Stimulated activated naive CD4-positive, alpha-beta T cell (primary cell): Measurements from ENCODE around the gene BNIP5.
"Not testable (repeated sequence)": the region's sequence is repeated elsewhere in the genome, so short reads cannot be mapped to it uniquely, and the experiment has no call there.

ENCODE experiments used
- DNase-seq, 6 experiments: peaks; one replicate each; lab custom pipeline; 2025; lab: John Stamatoyannopoulos, UW

BNIP5 gene

GRCh38 chr6:36367743-36368142 lies 31.1 kb upstream of the BNIP5 start:
- DNase-seq = no peak

- DNase-seq = no peak
These were observed 28.2 kb upstream of the BNIP5 start for GRCh38 chr6:36364669-36365479.

GRCh38 chr6:36364061-36364635 lies 27.5 kb upstream of the BNIP5 start:
- not testable (repeated sequence) for DNase-seq

- DNase-seq = not testable (repeated sequence)
These were observed 26.7 kb upstream of the BNIP5 start for GRCh38 chr6:36363371-36363752.

GRCh38 chr6:36362551-36363370 lies 26.1 kb upstream of the BNIP5 start:
- no peak for DNase-seq

GRCh38 chr6:36361071-36361470 lies 24.4 kb upstream of the BNIP5 start:
- DNase-seq = no peak

GRCh38 chr6:36360241-36361054 lies 23.8 kb upstream of the BNIP5 start:
- DNase-seq = peak; percentile 32 to 73 (median 52)

DNA sequence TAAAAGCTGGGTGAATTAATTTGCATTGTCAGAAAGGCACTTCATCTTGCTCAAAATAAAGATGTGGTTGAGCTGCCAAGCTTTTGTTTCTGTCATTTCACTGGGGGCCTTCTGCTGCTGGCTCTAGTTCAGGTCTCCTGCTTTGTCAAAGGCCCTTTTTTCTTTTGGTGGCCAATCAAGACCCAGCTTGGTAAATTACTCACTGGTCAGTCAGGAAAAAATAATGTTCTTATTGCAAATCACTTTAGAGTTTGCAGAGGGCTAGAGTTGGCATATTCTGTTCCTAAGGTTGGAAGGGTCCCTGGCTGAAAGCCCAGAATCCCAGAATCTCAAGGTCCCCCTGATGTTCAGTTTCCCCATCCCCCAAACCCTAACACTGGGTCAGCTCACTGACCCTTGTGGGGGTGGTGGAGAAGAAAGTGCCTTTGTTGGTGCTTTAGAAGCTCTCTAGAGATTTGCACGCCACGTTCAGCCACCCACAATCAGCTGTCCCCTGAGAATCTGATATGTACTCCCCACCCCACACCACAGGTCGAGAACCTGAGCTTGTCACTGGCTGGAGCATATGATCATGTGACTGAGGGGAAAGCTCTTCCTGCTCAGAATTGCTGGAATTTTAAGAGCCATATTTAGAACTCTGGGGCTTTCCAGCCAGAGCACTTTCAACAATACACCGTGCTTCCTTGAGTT lies 21.7 kb upstream of the BNIP5 start:
- no peak for DNase-seq

DNA sequence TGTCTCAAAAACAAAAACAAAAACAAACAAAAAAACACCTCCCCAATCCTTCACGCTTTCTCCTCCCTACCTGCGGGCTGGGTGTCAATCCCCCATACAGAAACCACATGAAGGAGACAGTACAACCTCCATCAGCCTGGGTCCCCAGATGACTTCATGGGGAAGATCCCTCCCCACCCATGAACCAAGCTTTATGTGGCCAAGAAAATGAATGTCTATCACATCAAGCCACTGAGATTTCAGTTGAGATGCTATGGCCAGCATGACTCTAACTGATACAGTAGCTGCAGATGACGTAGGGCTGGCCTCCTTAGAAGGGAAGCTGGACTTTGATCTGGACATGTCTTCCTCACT lies 21.2 kb upstream of the BNIP5 start:
- DNase-seq = no peak

GRCh38 chr6:36355819-36356218 lies 19.1 kb upstream of the BNIP5 start:
- no peak for DNase-seq

DNA sequence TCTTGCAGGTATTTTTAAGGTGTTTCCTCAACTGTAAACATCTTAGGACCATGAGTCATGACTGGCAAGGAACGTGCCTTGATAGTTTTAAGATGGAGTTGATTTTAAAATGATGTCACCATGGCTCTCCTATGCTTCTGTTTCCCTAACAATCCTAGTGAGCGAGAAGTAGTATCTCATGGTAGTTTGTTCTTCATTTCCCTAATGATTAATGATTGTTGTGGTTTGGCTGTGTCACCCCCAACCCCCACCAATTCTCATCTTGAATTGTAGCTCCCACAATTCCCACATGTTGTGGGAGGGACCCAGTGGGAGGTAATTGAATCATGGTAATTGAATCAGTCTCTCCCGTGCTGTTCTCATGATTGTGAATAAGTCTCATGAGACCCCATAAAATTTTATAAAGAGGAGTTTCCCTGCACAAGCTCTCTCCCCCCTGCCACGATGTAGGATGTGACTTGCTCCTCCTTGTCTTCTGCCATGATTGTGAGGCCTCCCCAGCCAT lies 16.8 kb upstream of the BNIP5 start:
- no peak for DNase-seq

DNA sequence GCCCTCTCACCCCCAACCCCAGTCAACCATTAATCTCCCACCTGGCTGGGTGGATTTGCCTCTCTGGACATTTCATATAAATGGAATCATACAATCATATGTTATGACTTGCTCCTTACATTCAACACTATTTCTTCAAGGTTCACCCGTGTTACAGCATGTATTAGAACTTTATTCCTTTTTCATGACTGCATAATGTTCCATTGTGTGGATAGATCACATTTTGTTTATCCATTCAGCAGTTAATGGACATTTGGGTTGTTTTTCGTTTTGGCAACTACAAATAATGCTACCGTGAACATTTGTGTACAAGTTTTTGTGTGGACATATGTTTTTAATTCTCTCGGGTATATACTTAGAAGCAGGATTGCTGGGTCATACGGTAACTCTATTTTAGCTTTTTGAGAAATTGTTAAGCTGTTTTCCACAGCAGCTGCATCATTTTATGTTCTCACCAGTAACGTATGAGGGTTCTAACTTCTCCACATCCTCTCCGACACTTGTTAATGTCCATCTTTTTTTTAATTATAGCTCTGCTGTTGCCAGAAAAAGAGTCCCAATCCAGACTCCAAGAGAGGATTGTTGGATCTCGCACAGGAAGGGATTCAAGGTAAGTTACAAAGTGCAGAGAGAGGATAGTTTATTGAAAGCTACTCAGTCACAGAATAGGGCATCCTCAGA lies 15.9 kb upstream of the BNIP5 start:
- no peak for DNase-seq

DNA sequence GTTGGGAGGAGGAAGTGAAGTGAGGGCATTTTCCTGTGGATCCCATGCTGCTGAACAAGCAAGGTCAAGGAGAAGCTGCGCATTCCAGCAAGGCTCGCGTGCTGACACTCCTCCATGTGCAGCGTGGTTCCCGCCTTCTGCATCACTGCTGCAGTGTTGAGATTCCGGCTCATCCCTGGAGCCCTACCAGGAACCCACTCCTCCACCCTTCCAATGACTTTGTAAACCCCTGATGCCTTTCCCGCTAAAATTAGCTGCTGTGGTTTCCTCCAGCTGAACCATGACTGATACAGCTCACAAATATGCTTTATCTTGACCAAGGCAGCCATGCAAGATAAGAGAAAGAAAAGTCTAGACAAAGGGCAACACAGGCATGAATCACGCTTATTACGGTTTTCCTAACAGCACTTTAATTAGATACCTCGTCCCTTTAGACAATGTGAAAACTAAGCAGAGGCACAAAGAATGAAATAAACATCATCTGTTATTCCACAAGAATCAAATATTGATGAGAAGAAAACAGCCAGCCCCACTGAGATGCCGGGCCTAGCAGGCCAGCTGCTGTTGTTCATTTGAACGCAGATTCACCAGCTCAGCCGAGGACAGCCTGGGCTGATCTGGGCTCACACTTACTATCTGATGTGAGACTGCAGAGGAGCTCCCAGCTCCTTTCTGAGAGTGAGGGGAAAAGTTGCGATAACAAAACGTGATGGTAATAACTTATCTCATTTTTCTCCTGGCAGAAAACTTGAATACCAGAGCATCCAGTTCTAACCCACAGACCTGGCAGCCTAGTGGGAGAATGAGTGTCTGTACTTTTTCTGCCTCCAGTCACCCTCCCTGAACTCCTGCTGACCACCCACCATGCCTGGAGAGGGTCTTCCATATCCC lies 14.2 kb upstream of the BNIP5 start:
- DNase-seq = no peak

- DNase-seq = no peak
These were observed 13.4 kb upstream of the BNIP5 start for GRCh38 chr6:36350082-36350481.

GRCh38 chr6:36349240-36349639 lies 12.6 kb upstream of the BNIP5 start:
- DNase-seq = peak in 5 of 6 experiments; percentile 8 to 34 (median 19)

DNA sequence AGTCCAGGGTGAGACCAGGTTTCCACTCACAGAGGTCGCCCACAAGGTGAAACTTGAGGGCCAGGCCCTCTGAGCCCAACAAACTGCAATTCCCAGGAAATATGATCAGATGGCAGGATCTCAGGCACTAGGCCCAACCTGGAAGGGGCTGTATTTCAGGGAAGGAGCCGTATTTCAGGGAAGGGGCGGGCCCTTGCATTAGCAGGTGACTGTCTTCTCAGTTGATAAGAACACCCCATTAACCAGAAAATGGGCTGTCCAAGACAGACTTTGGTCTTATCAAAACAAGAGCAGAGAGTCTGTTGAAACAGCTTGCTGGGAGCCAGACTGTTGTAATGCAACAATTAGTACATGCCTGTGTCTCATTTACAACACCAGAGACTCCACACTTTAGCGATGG lies 10.9 kb upstream of the BNIP5 start:
- DNase-seq = no peak

DNA sequence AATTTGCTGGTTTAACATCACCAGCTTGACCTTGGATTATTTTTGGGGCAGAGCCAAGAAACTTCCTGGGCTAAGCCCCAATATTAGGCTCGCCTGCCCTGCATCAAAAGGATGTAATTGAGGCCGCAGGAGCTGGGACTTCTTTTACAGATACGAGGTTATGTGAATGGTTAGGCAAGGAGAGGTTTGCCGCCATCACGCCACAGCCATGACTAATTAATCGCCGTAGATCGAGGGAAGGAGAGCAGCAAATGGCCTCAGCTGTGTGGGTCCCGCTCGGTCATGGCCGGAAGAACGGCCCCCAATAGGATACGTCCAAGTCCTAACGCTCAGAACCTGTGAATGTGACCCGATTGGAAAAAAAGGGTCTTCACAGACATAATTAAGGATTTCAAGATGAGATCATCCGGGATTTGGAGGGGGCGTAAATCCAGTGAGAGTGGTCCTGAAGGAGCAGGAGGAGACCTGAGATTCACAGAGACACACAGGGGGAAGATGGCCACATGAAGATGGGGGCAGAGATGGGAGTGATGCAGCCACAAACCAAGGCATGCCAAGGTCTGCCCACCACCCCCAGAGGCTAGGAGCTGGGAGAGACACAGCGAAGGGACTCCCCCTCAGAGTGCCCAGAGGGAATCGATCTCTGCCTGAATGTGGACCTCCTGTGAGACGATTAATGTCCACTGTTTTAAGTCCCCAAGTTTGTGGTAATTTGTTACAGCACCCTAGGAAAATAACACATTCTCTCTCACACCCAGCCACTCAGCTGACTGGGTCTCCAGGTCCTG lies 10.0 kb upstream of the BNIP5 start:
- no peak for DNase-seq

DNA sequence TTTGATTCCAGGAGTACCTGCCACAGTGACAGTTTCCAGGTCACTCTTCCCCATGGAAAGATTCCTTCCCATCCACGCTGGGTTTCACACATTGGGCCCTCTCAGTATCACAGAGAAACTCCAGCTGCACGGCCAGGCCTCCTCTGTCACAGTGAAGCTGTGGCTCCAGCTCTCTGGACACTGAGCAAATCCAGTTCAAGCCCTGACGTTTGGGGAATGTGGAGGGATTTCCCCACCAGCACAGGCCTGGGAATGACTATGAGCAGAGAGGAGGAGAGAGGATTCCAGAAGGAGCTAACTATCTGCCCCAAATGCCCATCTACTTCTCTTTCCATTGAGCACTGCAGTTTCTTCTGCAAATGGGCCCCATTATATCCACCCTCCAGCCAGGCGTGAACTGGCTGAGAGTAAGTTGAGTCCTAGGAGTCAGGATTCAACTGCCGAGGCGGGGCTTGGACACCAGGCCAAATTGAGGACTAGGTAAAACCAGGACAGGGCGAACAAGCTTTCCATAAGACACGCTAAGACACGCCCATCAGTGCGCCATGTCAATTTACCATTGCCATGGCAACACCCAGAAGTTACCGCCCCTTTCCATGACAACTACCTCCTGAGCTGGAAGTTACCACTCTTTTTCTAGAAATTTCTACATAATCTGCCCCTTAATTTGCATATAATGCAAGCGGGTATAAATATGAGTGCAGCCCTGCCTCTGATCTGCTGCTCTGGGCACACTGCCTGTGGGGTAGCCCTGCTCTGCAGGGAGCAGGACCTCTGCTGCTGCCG lies 9.2 kb upstream of the BNIP5 start:
- no peak for DNase-seq
